Chondrocyte (in vitro differentiated cells): ENCODE data around the gene SHISAL2B. TPM values are rescaled to one million over a fixed set of nuclear protein-coding genes. Genes with fewer than 3 reads are reported as not detected.

Experiments used
- DNase-seq: peaks from one replicate; pipeline ENCODE4 v3.0.0; 2021; ENCODE audit warnings: mixed read lengths, low spot score
- H3K27ac Mint-ChIP-seq: one replicate; pipeline ENCODE4 v1.8.0; 2021; ENCODE audit warnings: mild to moderate bottlenecking, moderate library complexity, mixed read lengths; ENCODE audit not compliant: unreplicated experiment
- H3K27me3 Mint-ChIP-seq: 2 replicates; pipeline ENCODE4 v1.8.0; 2021; ENCODE audit warnings: low read depth, mixed read lengths
- H3K36me3 Mint-ChIP-seq: 2 replicates; pipeline ENCODE4 v1.8.0; 2021; ENCODE audit warnings: low read depth, mixed read lengths
- H3K4me1 Mint-ChIP-seq: 2 replicates; pipeline ENCODE4 v1.8.0; 2021; ENCODE audit warnings: low read depth, mild to moderate bottlenecking, mixed read lengths
- H3K4me3 Mint-ChIP-seq: one replicate; pipeline ENCODE4 v1.8.0; 2021; ENCODE audit warnings: mild to moderate bottlenecking, moderate library complexity, mixed read lengths; ENCODE audit not compliant: unreplicated experiment
- H3K9me3 Mint-ChIP-seq: 2 replicates; pipeline ENCODE4 v1.8.0; 2021; ENCODE audit warnings: low read depth, mixed read lengths
- total RNA-seq: library from RNA; stranded (reverse); gene quantifications from 3 replicates; pipeline ENCODE4 v1.2.1, GENCODE V29; 2021
- TF ChIP-seq, protein P1 (sequence below): fragments of 200-600 bp; sonication (generic); IDR thresholded peaks from 2 replicates; pipeline ENCODE4 v1.5.0; 2021; ENCODE audit warnings: antibody characterized with exemption, mild to moderate bottlenecking, moderate library complexity

SHISAL2B gene
- total RNA-seq, 1 donor from 2014 or later = not detected

DNA sequence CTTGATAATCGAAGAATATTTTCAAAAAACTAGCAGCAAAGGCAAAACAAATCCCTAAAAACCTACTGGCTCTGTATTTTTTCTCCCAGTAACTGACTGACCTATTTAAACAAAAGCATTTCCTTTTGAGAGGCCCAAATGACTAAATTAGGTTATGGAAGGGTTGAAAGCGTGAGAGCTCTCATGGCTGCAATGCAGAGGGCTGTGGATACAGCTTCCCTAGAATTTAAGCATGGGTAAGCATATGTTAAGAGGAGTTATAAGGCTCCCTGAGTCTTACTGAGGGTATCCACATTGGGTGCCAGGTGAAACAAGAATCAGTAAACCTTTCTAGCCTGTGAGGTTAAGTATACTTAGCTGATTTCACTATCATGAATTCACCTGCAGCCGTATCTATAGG lies 32.3 kb downstream of the SHISAL2B start:
- Mint-ChIP-seq H3K27ac (no peak overlapping the region), H3K4me3 (no peak overlapping the region), H3K9me3 (no peaks in the 10 kb centered on the region), H3K4me1 (no peaks in the 10 kb centered on the region), H3K27me3 (no peaks in the 10 kb centered on the region), H3K36me3 (peaks cover 16% of the 10 kb centered on the region)
- TF ChIP-seq, protein P1, sequence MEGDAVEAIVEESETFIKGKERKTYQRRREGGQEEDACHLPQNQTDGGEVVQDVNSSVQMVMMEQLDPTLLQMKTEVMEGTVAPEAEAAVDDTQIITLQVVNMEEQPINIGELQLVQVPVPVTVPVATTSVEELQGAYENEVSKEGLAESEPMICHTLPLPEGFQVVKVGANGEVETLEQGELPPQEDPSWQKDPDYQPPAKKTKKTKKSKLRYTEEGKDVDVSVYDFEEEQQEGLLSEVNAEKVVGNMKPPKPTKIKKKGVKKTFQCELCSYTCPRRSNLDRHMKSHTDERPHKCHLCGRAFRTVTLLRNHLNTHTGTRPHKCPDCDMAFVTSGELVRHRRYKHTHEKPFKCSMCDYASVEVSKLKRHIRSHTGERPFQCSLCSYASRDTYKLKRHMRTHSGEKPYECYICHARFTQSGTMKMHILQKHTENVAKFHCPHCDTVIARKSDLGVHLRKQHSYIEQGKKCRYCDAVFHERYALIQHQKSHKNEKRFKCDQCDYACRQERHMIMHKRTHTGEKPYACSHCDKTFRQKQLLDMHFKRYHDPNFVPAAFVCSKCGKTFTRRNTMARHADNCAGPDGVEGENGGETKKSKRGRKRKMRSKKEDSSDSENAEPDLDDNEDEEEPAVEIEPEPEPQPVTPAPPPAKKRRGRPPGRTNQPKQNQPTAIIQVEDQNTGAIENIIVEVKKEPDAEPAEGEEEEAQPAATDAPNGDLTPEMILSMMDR = no peak
- DNase-seq = no peak

DNA sequence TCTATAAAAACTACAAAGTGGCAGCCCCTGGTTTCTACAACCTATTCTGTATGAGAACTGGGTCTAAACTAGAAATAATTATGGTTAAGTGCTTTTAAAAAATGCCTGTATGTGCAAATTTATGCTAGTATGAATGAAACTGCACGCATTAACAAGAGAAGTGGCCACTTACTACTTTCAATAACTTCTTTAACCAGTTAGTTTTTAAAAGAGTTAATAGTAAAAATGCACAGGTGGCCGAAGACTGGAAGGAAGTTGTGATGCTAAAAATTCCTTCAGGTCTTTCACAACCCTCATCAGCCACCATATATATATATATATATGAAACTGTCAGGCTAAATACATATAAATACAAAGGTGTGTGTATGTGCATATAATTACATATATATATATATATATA lies 36.8 kb downstream of the SHISAL2B start:
- peaks cover 23% of the 10 kb centered on the region for H3K36me3 Mint-ChIP-seq
- TF ChIP-seq, protein P1 = no peak
- no peaks in the 10 kb centered on the region for H3K27me3 Mint-ChIP-seq
- no peak for DNase-seq
- H3K27ac Mint-ChIP-seq = no peak overlapping the region
- no peaks in the 10 kb centered on the region for H3K4me1 Mint-ChIP-seq
- H3K4me3 Mint-ChIP-seq = no peak overlapping the region
- peaks cover 2% of the 10 kb centered on the region for H3K9me3 Mint-ChIP-seq

DNA sequence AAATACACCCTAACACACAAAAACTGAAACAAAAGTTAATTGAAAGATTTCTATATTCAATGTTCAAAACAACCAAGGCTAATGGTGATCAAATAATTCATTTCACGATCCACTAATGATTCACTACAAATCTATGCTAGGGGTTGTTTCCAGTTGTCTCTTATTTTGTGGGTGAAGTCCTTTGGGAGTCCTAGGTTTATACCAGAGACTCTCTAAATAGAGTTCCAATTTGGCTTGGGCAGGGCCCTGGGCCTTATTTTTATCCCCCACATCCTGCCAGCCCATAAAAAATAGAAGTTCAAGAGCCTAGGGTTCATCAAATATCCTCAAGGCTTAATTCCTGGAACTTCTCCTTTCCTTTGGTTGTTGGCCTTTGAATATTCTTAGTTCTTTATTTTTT lies 52.1 kb downstream of the SHISAL2B start:
- TF ChIP-seq, protein P1 = no peak
- H3K4me3 Mint-ChIP-seq = no peak overlapping the region
- H3K4me1 Mint-ChIP-seq = peaks cover 4% of the 10 kb centered on the region
- DNase-seq = no peak
- H3K9me3 Mint-ChIP-seq = no peaks in the 10 kb centered on the region
- peaks cover 6% of the 10 kb centered on the region for H3K36me3 Mint-ChIP-seq
- no peak overlapping the region for H3K27ac Mint-ChIP-seq
- no peaks in the 10 kb centered on the region for H3K27me3 Mint-ChIP-seq

DNA sequence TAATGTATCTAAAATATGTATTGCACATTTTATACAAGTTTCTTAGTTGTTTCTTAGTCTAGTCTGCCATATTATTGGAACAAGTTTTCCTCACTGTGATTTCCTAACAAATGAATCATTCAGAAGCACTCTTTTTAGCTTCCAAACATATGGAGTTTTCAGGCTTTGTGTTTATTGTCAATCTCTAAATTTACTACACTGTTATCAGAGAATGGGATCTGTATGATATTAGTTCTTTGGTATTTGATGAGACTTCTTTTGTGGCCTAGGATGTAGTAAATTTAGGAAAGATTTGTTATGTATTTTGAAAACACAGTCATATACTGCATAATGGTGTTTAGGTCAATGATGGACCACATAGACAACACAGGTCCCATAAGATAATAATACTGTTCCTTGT lies 52.5 kb downstream of the SHISAL2B start:
- no peak for DNase-seq
- no peak overlapping the region for H3K4me3 Mint-ChIP-seq
- TF ChIP-seq, protein P1 = no peak
- no peaks in the 10 kb centered on the region for H3K9me3 Mint-ChIP-seq
- H3K4me1 Mint-ChIP-seq = peaks cover 4% of the 10 kb centered on the region
- no peaks in the 10 kb centered on the region for H3K27me3 Mint-ChIP-seq
- H3K36me3 Mint-ChIP-seq = peaks cover 6% of the 10 kb centered on the region
- H3K27ac Mint-ChIP-seq = no peak overlapping the region

DNA sequence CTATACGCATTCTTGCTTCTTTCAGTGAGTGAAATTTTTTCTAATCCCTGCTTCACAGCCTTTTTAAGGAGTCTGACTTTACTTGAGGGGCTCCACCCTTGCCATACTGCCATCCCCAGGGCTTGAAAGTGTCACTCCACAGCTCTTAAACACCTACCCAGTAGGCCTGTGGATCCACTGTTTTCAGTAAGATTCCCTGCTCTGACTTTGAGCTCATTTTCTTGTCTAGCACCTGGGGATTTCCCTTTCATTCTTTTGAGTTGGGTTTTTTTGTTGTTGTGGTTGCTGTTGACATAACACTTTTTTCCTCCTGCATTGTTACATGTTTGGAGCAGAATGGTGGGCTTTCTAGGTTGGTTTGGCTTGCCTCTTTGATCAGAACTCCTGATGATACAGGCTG lies 54.6 kb downstream of the SHISAL2B start:
- no peak for DNase-seq
- H3K36me3 Mint-ChIP-seq = peaks cover 3% of the 10 kb centered on the region
- H3K4me1 Mint-ChIP-seq = peaks cover 4% of the 10 kb centered on the region
- no peak overlapping the region for H3K4me3 Mint-ChIP-seq
- H3K9me3 Mint-ChIP-seq = no peaks in the 10 kb centered on the region
- H3K27ac Mint-ChIP-seq = no peak overlapping the region
- TF ChIP-seq, protein P1 = no peak
- H3K27me3 Mint-ChIP-seq = no peaks in the 10 kb centered on the region
